ENCODE results near the gene CRIP1.

Gene CRIP1, protein sequence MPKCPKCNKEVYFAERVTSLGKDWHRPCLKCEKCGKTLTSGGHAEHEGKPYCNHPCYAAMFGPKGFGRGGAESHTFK

DNA sequence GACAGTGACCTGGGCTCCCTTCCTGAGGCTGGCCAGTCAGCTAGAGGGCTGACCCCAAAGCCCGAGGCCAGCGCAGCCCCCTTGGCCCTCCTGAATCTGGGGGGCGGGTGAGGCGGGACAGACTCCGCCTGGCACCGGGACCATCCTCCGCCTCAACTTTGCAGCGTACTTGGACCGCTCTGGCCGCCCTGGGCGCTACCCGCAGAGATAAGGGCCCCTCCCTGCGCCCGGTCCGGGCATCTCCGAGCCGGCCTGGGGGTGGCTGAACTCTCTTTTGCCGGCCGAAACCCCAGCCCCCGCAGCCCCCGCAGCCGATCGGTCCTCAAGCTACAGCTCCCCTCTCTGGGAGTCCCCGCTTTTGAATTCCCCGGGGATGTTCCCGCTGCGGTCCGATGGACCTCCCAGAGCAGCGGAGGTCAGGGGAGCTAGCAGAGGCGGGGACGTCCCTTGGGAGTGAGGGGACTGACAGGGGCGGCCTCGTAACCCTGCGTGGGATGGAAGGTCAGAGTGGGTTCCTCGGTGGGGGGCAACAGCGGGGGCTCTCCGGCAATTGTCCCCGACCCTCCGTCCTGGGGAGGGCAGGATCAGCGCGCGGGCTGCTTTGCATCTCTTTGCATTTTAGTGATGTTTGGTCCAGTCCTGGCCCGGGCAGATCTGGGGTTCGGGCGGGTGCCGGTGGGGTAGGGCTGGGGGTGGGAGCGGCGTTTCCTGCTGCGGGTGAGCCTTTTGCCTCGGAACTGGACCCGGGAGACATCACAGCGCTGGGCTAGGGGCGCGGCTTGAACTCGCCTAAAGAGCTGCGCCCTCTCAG lies at the start of gene CRIP1:
TSS of gene CRIP1 (plus strand) at position 724 of the 811 bp plus-strand sequence. CDS start 374 bp downstream, outside the sequence.
- DNase-seq: no peak

DNA sequence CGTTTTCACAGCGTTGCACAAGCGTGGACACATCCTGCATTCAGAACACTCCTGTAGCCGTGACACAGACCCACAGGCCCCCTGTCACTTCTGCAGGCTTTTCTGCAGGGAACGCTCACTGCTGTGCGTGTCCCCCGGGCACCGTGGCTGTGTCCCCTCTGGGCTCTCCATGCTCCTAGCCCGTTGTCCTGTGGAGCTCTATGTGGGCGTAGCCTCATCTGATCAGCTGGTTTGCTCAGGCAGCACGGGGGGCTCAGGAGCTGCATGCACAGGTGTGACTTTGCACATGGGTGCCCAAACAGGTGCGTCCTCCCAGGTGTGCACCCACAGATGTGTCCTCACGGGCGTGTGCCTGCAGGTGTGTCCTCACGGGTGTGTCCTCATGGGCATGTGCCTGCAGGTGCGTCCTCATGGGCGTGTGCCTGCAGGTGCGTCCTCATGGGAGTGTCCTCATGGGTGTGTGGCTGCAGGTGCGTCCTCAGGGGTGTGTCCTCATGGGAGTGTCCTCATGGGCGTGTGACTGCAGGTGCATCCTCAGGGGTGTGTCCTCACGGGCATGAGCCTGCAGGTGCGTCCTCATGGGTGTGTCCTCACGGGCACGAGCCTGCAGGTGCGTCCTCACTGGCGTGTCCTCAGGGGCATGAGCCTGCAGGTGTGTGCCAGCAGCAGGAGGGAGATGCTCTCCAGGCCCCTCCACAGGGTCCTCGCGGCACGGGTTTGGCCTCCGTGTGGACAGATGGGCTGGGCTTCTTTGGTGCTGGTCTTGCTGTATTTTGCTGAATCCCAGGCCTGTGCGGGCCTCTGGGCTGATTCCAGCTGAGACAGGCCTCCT lies 49.6 kb upstream of the CRIP1 start:
- no peak for DNase-seq

DNA sequence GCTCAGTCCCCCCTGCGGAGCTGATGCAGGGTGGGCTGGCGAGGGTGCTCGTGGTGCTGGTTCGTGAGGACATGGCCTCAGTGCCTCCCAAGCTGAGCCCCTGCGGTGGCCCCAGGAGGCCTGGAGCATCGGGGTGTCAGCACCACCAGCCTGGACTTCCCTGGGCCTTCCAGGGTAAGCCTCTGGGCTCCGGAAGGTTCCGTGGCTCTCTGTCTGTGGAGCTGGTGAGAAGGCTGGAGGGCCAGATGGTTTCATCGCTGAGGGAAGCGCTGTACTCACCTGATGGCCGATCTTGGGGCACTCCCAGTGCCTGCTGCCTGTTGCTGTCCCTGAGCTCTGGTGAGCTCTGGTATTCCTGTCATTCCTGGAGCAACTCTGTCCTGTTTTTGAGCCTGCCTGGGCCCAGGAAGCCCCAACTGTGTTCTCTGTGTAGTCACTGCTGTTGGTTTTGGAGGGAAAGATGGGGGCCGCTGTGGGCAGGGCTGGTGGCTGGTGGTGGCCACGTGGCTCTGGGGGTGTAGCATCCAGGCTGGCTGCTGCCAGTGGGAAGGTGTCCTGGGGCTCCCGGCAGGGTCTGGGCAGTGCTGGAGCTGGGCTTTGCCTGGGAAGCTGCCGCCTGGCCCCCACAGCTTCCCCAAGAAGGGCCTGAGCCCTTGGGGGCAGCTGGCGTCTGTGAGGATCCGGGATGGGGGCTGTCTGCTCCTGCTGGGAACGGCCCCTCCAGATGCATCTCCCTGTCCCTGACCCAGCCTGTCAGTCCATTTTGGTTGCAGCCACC lies 48.8 kb upstream of the CRIP1 start:
- DNase-seq: no peak

DNA sequence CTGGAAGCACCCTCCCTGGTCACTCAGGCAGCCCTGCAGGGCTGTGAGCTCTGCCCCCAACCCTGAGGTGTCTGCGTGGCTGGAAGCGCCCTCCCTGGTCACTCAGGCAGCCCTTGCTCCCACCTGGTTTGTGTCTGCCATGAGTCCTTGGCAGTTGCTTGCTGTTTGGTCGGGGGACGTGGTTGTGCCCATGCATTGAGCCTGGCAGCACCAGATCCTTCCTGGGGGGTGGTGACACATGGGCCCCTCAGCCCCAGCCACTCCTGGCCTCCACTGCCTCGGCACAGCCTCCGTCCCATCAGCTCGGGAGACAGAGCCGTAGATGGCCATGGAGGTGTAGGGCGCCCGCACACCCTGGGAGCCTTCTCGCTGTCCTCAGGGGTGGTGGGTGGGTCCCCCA lies 47.5 kb upstream of the CRIP1 start:
- no peak for DNase-seq

DNA sequence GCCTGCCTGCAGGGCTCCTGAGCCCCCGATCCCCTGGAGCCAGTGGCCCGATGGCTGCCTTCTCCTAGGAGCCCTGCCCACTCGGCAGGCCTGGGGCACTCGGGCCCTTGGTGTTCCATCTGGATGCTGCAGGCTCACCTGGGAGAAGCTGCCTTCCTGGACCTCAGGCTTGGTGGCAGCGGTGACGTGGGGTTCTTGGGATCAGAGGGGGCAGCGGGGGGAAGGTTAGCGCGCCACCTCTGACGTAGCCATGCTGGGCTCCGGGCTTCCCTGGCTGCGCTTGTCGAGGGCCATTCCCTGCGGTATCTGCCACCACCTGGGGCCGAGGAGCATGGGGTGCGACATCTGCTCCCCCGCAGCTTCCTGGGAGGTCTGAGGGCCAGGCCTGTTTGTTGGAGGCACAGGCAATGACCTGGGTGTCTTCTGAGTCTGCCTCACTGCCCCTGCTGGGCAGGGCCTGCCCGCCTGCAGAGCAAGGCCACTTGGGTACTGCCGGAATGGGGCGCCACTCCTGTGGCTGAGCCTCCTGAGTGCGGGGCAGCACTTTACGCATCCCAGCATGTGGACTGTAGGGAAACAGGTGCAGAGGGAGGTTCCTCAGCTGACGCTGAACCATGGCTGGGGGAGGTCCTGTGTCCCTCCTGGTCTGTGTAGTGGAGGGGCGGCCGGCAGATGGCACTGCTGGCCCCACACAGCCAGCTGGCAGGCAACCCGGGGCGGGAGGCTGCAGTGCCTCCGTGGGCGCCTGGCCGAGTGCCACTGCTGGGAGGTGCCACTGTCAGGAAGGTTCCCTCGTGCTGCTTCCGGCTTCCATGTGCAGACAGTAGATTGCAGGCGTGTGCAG lies 46.8 kb upstream of the CRIP1 start:
- no peak for DNase-seq

DNA sequence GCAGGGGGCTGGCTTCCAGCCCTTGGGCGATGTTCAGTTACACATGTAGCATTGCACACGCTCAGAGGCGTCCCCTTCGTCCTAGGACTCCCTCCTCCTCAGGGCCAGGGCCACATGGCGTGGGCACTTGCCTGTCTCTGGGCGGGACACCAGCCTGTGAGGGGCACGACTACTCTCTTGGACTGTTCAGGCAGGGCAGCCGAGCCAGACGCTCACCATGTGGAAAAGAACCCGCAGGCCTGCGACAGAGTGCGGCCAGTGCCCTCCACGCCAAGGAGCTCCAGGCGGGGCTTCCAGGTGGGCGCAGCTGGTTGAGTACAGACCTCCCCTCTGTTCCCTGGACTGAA lies 46.2 kb upstream of the CRIP1 start:
- DNase-seq: no peak

DNA sequence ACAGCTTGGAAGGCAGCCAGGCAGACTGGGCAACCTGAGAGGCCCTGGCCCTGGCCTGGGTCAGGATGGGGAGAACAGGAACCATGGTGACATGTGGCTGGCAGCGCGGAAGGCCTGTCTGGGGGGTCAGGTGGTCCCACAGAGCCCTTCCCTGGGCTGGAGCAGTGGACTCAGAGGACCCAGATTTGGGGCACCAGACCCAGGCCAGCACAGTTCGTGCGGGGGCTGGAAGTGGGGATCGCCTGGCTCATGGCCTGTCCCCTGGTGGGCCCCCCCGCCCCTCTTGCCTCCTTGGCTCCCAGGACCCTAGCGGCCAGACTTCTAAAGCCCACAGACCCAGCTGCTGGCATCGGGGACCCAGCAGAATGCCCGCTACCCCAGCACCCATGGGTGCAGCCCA lies 45.7 kb upstream of the CRIP1 start:
- DNase-seq: no peak

DNA sequence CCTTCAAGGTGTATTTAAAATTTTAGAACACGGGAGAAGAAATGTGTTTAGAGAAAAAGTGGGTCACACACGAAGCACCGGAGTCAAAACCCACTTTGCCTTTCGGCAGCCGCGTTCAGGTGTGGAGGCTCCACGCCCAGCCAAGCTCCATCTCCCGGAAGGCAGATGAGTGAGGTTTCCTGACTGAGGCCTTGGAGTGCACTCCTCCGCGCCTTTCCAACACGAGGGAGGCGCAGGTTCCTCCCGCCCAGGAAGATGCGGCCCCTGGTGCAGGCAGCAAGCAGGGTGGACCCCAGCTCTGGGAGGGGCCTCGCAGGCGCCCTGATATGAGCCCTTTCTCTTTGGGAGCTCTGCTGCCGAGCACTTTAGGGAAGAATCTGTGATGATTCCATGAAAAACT lies 44.6 kb upstream of the CRIP1 start:
- DNase-seq: no peak

DNA sequence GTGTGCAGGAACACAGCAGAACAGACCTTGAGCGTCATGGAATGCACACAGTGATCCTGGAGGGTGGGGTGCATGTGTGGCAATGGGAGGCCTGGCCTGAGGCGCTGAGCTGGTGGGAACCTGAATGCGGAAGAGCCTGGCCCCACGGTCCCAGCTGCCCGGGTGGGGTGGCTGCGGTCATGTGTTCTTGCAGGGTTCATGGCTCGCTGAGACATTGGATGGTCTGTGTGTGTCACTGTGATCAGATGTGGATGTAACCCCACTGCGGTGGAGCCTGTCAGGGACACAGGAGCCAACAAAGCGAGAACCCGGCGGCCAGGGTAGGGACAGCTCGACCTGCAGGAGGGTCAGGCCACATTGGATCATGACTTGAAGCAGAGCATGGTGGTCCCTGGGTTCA lies 43.9 kb upstream of the CRIP1 start:
- no peak for DNase-seq

DNA sequence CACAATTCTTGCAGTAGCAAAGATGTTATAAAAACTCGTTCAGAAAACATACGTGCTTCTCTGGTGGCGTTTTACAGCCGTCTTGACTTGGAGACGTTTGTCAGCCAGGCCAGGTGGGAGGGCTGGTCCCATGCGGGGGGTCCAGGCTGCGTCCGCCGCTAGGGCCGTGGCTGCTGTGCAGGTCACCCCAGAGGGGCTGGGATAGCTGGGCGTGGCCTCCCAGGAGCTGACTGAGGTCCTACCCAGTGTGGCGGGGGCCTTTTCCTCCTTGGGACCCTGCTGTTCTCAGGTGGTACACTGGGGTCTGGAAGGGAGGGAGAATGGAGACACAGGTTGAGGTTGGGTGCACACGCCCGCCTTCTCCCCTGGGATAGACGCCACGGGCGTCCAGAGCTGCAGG lies 41.8 kb upstream of the CRIP1 start:
- DNase-seq: no peak

DNA sequence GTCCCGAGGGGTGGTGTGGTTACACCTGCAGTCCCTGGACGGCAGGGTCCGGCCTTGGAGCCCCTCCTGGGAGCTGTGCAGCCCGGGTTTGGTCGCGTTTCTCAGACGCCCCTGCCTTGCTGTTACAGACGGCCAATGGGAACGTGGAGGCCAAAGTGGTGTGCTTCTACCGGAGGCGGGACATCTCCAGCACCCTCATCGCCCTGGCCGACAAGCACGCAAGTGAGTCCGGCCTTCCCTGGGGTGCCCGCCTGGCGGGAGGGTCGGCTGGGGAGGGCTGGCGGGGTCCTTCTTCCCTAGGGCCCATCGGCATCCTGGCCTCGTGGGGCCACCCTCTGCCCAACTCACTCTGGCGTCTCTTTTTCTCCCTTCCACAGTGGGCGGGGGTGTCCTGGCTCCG lies 41.4 kb upstream of the CRIP1 start:
- DNase-seq: no peak

DNA sequence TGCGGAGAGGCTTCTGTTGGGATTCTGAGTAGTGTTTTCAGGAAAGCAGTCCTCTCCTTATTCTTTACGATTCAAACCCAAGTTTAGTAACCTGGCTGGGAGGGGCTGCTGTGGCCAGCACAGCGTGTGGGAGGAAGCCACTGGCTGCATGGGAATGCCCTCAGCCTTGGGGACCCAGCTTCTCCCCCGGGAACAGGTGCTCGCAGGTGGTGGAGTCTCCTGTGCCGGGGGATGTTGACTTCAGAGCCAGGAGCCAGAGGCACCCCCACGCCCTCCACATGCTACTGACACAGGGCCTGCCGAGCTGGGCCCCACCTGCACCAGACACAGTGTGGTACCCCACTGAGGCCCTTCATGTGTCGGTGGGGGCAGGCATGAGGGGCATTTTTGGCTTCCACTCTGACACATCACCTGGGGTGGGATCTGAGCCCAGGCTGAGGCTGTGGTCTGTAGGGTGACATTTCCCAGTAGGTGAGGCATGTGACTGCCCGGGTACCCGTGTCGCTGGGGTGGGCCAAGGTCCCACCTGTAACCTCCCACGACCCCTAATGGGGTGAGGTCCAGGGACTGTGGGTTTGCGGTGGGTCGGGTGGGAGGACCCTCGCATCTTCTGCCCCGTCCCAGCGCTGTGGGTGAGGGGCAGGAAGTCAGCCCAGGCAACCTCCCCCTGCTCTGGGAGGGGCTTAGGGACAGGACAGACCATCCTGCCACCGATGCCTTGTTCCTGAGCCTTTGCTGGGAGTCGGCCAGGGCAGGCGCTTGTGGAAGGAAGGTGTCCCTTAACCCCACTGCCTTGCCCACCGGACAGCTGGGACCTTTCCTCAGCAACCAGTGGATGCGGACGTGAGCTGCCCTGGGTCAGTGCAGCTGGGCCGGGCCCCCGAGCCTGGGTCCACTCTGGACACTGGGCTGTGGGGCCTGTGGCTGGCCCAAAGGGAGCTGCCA lies 40.5 kb upstream of the CRIP1 start:
- DNase-seq: no peak

DNA sequence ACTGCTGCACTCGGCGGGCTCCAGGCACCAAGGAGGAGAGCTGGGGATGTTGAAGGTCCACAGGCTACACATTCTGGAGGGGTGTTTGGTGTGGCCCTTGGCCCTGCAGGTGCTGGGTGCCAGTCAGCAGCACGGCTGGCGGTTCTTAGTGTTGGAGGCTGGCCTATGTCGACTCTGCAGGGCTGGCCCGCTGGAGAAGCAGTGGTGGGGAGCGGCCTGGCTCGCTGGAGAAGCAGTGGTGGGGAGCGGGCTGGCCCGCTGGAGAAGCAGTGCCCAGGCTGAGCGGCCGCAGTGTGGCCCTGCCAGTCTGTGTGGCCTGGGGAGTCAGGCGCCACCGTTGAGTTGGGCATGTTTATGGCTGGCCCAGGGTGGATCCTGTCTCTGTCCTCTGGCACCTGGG lies 39.7 kb upstream of the CRIP1 start:
- no peak for DNase-seq

DNA sequence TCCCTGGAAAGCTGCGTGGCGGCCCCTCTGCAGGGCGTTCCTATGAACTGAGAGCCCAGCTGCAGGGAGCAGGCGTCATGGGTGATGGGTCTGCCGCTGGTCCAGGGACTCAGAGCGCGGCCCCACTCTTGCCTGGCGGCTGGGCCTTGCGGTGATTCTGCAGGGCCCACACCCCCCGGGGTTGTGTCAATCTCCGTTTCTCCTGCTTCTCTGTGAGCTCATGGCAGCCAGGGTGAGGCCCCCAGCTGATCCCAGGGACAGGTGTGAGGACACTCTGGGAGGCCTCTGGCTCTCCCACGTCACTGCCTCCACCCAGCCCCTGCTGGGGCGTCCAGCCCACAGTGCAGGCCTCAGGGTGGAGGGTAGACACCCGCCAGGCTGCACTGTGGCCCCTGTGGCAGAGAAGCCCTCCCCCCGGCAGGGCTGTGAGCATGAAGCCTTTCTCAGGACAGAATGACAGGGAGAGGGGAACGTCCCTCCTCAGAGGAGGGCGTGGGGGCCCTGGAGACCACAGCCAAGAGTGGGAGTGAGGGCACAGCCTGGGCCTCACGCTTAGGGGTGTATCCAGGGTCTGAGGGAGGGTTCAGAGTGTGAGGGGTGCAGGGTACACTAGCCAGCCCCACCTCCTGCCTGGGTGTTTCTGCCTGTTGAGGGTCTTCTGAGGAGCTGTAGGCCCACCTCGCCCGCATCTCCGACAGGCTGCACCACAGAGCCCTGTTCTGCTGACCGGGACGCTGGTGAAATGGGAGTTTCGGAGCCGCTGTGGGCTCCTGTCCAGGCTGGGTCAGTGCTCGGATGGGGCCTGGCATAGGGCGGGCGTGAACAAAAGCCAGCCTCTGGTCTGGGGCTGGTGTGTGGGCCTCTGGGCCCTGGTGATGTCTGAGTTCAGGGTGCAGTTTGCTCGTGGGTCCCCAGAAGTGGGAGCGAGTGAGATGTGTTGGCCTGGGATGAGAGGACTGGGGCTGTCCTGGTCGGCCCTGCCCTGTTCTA lies 38.7 kb upstream of the CRIP1 start:
- no peak for DNase-seq

DNA sequence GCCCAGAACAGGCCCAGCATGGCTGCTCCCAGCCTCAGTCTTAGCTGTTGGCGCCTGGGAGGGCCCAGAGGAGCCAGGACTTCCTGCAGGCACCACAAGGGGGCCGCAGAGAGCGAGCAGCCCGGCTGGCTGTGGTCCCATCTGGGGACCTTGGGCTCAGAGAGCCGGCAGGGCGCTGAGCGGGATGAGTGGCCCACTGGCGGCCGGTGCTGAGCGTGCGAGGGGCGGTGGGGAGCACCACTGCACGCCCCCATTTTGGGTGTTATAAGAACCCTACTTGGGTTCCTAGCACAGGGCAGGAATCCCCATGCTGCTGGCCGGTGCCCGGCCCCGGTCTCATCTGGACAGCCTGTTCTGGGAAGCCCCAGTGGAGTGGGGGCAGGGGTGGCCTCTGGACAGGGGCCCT lies 38.0 kb upstream of the CRIP1 start:
- DNase-seq: no peak

DNA sequence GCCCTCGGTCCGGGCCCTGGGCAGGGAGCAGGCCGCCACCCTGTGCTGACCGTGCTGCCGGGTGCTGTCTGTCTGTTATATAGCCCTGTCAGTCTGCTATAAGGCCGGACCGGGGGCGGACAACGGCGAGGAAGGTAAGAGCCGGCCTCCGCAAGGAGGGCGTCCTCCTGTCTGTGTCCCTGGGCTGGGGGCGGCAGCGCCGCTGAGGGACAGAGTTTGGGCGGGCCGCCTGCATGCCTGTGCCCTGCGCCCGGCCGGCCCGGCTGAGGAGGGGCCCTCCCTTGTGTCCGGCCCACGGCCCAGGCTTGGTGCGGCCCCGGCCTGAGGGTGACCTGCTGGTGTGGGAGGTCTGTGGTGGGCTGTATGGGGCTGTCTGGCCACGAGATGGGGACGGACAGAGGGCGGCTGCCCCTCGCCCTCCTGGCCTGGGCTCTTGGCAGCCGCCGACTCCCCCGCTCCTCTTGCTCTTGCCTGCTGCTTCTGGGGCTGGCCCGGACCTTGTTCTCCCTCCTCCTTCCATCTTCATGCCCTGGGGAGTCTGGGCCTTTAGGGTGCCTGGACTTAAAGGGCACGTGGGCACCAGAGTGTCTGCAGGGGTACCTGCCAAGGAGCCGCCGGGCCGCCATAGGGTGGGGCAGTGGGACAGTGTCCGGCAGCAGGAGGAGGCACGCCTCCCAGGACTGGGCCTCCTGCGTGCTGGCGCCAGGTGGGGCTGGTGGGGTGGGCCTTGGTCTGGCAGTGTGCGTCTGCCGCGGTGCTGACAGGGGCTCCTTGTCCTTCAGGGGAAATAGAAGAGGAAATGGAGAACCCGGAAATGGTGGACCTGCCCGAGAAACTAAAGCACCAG lies 37.2 kb upstream of the CRIP1 start:
- no peak for DNase-seq

DNA sequence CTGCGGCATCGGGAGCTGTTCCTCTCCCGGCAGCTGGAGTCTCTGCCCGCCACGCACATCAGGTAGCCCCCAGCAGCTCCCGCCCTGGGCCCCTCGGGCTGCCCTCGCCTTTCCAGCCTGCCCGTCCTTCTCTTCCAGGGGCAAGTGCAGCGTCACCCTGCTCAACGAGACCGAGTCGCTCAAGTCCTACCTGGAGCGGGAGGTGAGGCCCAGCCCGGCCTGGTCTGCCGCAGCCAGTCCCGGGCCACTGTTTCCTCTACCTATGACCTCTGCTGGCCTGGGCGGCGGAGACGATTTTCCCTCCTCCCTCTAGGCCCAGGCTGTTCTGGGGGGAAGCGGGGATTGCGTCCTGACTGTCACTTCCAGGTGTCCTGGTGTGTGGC lies 36.6 kb upstream of the CRIP1 start:
- DNase-seq: no peak

DNA sequence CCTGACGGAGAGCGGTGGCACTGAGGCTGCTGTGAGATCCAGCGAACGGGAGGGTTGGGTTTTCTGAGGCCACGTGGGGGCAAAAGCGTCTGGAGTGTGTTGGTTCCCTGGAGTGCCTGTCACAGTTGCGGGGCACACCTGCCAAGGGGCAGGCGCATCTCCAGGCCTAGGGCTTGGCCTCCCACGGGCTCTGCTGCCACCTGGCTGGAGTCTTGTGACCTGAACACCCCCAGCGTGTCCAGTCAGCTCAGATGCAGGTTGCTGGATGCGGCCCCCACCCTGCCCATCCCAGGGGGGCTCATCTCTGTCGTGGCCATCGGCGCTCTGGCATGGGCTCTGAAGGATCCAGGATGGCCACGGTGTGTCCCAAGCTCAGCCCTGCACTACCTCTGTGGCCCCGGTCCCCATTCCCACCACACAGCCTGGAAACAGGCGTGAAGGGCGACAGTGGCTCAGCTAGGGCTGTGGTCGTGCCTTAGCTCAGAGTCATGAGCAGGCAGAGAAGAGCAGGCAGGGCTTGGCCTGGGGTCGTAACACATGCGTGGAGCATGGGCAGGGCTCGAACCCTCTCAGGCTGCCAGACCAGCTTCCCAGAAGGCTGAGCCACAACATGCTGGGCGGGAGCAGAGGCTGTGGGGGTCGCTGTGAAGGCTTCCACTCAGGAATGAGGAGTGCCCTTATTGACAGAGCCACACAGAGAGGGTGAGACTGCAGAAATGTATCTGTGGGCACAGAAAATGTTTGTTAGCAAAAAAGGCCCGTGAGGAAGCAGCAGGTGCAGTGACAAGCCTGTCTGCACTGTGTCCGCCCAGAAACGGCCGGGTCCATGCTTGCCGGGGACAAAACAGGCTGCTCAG lies 35.6 kb upstream of the CRIP1 start:
- DNase-seq: no peak
